Upper lobe of left lung (tissue), 6 donors: ENCODE measurements around the gene FAXDC2. TPM values are rescaled to one million over a fixed set of nuclear protein-coding genes. Genes with fewer than 3 reads are reported as not detected.

Experiments used
- ATAC-seq, 2 donors: fragments of 200-7000 bp; cut with Tn5 transposase; one replicate each; pipeline ENCODE4 v1.9.1; 2022; ENCODE audit warnings: mild to moderate bottlenecking in 2 of 2, moderate library complexity in 2 of 2; ENCODE audit not compliant: low FRiP score in 2 of 2
- DNase-seq, 2 donors: peaks; one replicate each; pipeline ENCODE4 v3.0.0-alpha.2; 2019 to 2020
- H3K27ac ChIP-seq, 4 donors: fragments of 200-600 bp; sonication (generic); one replicate each; pipeline ENCODE4 v1.5.1; 2016 to 2019
- H3K27me3 ChIP-seq, 4 donors: fragments of 200-600 bp; sonication (generic); one replicate each; pipeline ENCODE4 v1.5.1; 2017 to 2019
- H3K36me3 ChIP-seq, 4 donors: fragments of 200-600 bp; sonication (generic); one replicate each; pipeline ENCODE4 v1.5.1; 2016 to 2019
- H3K4me1 ChIP-seq, 4 donors: fragments of 200-600 bp; sonication (generic); one replicate each; pipeline ENCODE4 v1.5.1; 2018 to 2019
- H3K4me3 ChIP-seq, 4 donors: fragments of 200-600 bp; sonication (generic); one replicate each; pipeline ENCODE4 v1.5.1; 2017 to 2019; ENCODE audit warnings: mild to moderate bottlenecking in 2 of 4, moderate library complexity in 1 of 4
- H3K9me3 ChIP-seq, 4 donors: fragments of 200-600 bp; sonication (generic); one replicate each; pipeline ENCODE4 v1.5.1; 2018 to 2019
- CTCF ChIP-seq, 6 experiments: fragments of 450-650 bp in 4 of 6; fragments of 200-600 bp in 2 of 6; sonication (generic) in 2 of 6; IDR thresholded peaks; one replicate each; pipeline ENCODE4 v1.5.1; 2016 to 2019; ENCODE audit warnings: antibody characterized with exemption in 6 of 6
- EP300 ChIP-seq, 4 donors: sonication (generic); formaldehyde crosslinking; IDR thresholded peaks; one replicate each; pipeline ENCODE4 v1.5.1; 2017; ENCODE audit warnings: antibody characterized with exemption in 4 of 4, control low read depth in 2 of 4
- POLR2A ChIP-seq, 4 donors: fragments of 450-650 bp; IDR thresholded peaks; one replicate each; pipeline ENCODE4 v1.5.1; 2016 to 2017; ENCODE audit warnings: antibody characterized with exemption in 4 of 4, mild to moderate bottlenecking in 2 of 4
- POLR2AphosphoS5 ChIP-seq, 2 donors: sonication (generic); formaldehyde crosslinking; IDR thresholded peaks; one replicate each; pipeline ENCODE4 v1.5.1; 2017; ENCODE audit warnings: antibody characterized with exemption in 2 of 2
- WGBS, 2 donors: methylation state at CpG; one replicate each; pipeline ENCODE4 v1.1.5; 2017 to 2018; 5-methylcytosine and 5-hydroxymethylcytosine counted together
- total RNA-seq, 6 donors: library from RNA; depleted of rRNA in 4 of 6; stranded (reverse); fragments of >200 nt in 4 of 6; gene quantifications; one replicate each; pipeline versions ENCODE4 v1.1.0 to v1.2.1, GENCODE V29; 2016 to 2021
- donor health status: DM: no; HTN: no; CAD: no; lungs with moderate emphysema.
- donor health status: DM: no; HTN: yes; CAD: no; lungs with severe emphysema.

FAXDC2 gene
- total RNA-seq, 6 donors from 2014 or later: 41.7 to 147 (median 60.2) TPM

GRCh38 chr5:154865466-154866184, 15.2 kb upstream of the FAXDC2 start:
- no peak overlapping the region for H3K4me3 ChIP-seq
- no peaks in the 10 kb centered on the region for H3K9me3 ChIP-seq
- DNase-seq (no peak), ATAC-seq (no peak)
- H3K36me3 ChIP-seq: peaks cover 3 to 62% (median 41%) of the 10 kb centered on the region in 4 donors
- H3K4me1 ChIP-seq: peaks cover 40 to 51% (median 48%) of the 10 kb centered on the region in 4 donors
- H3K27me3 ChIP-seq: no peaks in the 10 kb centered on the region
- peak overlapping the region in 1 of 4 donors; percentile 4 for H3K27ac ChIP-seq
- 43 to 57% methylated on average over 5 of the region's 5 CpGs for WGBS, 2 donors
- TF ChIP-seq EP300 (IDR thresholded peaks at IDR 0.05): no peak
- TF ChIP-seq CTCF (IDR thresholded peaks at IDR 0.05): no peak
- TF ChIP-seq POLR2AphosphoS5 (IDR thresholded peaks at IDR 0.05): no peak
- no peak for TF ChIP-seq POLR2A (IDR thresholded peaks at IDR 0.05)

DNA sequence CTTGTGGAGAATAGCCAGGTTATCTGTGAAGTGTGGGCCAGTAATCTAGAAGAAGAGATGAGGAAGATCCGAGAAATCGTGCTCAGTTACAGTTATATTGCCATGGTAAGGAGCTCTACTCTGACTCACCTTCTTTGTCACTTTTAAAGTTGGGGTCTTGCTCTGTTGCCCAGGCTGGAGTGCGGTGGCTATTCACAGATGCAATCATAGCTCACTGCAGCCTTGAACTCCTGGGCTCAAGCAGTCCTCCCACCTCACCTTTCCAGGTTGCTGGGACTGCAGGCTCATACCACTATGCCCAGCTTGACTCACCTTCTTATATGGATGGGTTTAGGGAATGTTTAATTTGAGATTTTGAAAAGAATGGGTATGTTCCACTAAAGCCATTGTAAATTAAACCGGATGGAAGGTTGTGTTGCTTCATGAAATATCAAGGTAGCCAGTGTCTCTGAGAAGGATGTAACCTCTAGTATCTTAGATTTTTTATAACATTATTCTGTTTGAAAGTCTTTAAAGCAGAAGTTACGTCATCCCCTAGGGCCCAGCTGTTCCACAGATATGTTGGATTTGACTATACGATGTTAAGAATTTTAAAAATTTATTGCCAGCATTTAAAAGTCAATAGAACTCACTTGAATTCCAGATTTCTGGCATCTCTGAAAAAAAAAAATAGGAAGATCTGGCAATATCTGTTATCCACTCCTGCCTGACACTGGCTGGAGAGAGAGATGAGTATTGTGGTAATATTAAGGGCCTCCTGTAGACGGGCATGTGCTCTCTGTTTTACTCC, 13.1 kb upstream of the FAXDC2 start:
- no peak for DNase-seq
- WGBS, 2 donors: 81 to 88% methylated on average over 7 of the region's 7 CpGs
- Histone ChIP-seq H3K4me1 (peaks cover 47 to 60% (median 57%) of the 10 kb centered on the region in 4 donors), H3K4me3 (no peak overlapping the region), H3K27me3 (no peaks in the 10 kb centered on the region), H3K9me3 (no peaks in the 10 kb centered on the region), H3K36me3 (peaks cover 3 to 51% (median 29%) of the 10 kb centered on the region in 4 donors), H3K27ac (peak overlapping the region in 1 of 4 donors; percentile 32)
- TF ChIP-seq EP300 (IDR thresholded peaks at IDR 0.05) (no peak), CTCF (IDR thresholded peaks at IDR 0.05) (no peak), POLR2AphosphoS5 (IDR thresholded peaks at IDR 0.05) (no peak), POLR2A (IDR thresholded peaks at IDR 0.05) (no peak)
- no peak for ATAC-seq

- DNase-seq (no peak), ATAC-seq (no peak)
- no peak overlapping the region for H3K27ac ChIP-seq
- WGBS, 2 donors: 56 to 73% methylated on average over 2 of the region's 2 CpGs
- H3K36me3 ChIP-seq: peaks cover 3 to 44% (median 26%) of the 10 kb centered on the region in 4 donors
- H3K9me3 ChIP-seq: no peaks in the 10 kb centered on the region
- no peaks in the 10 kb centered on the region for H3K27me3 ChIP-seq
- H3K4me1 ChIP-seq: peaks cover 47 to 60% (median 55%) of the 10 kb centered on the region in 4 donors
- no peak for TF ChIP-seq POLR2AphosphoS5 (IDR thresholded peaks at IDR 0.05)
- TF ChIP-seq EP300 (IDR thresholded peaks at IDR 0.05): no peak
- TF ChIP-seq POLR2A (IDR thresholded peaks at IDR 0.05): no peak
- TF ChIP-seq CTCF (IDR thresholded peaks at IDR 0.05): no peak
- H3K4me3 ChIP-seq: peak overlapping the region in 1 of 4 donors; percentile 2
Observed at GRCh38 chr5:154862766-154863165, 12.4 kb upstream of the FAXDC2 start.

GRCh38 chr5:154861946-154862345, 11.5 kb upstream of the FAXDC2 start:
- H3K4me3 ChIP-seq: peak overlapping the region in 1 of 4 donors; percentile 89
- ATAC-seq: no peak
- DNase-seq: no peak
- TF ChIP-seq POLR2A (IDR thresholded peaks at IDR 0.05): no peak
- no peak for TF ChIP-seq EP300 (IDR thresholded peaks at IDR 0.05)
- TF ChIP-seq POLR2AphosphoS5 (IDR thresholded peaks at IDR 0.05): no peak
- TF ChIP-seq CTCF (IDR thresholded peaks at IDR 0.05): no peak
- peaks cover 49 to 61% (median 56%) of the 10 kb centered on the region in 4 donors for H3K4me1 ChIP-seq
- no peaks in the 10 kb centered on the region for H3K27me3 ChIP-seq
- no peaks in the 10 kb centered on the region for H3K9me3 ChIP-seq
- 79 to 86% methylated on average over 8 of the region's 8 CpGs for WGBS, 2 donors
- peak overlapping the region in 2 of 4 donors; percentile 97 to 98 for H3K27ac ChIP-seq
- H3K36me3 ChIP-seq: peaks cover 3 to 37% (median 25%) of the 10 kb centered on the region in 4 donors
